GM19238 (cell line): Measurements from ENCODE around the gene CDR2.
"Not testable (repeated sequence)": the region's sequence is repeated elsewhere in the genome, so short reads cannot be mapped to it uniquely, and the experiment has no call there.

Source experiments
- DNase-seq: peaks from one replicate; pipeline ENCODE4 v3.0.0; 2011; ENCODE audit warnings: low spot score; ENCODE audit not compliant: insufficient read length

Gene CDR2

DNA sequence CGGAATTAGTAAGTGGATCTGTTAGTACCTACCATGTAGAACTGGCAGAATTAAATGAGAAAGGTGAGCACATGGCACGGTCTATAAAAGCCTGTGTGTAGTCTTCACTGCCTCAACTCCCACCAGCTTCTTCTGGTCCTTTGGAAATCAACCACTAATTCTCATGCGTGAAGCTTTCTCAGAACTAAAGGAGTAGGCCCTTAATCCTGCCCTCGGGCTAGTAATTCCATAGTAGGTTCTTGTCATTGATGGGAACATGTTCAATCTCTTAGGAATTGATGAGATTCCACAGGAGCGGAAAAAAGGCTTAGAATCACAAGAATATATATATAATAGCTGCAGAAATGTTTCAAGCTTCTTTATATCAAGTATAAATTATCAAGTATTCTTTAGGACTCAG, 21.7 kb downstream of the CDR2 start:
- no peak for DNase-seq

DNA sequence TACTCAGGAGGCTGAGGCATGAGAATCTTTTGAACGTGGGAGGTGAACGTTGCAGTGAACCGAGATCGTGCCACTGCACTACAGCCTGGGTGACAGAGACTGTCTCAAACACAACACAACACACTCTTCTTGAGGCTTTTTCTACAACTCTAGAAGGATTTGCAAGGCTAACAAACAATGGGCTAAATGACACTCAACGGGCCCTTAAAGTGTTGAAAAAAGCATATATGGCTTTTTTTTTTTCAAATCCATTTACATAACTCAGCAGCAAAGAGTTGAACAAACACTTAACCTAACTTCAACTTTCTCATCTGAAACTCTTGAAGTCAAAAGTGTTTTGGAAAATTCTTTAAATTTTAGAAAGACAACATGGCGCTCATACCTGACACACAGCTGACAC, 22.3 kb downstream of the CDR2 start:
- no peak for DNase-seq

DNA sequence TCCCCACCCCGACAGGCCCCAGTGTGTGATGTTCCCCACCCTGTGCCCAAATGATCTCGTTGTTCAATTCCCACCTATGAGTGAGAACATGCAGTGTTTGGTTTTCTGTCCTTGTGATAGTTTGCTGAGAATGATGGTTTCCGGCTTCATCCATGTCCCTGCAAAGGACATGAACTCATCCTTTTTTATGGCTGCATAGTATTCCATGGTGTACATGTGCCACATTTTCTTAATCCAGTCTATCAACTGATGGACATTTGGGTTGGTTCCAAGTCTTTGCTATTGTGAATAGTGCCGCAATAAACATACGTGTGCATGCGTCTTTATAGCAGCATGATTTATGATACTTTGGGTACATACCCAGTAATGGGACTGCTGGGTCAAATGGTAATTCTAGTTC, 23.4 kb downstream of the CDR2 start:
- not testable (repeated sequence) for DNase-seq

DNA sequence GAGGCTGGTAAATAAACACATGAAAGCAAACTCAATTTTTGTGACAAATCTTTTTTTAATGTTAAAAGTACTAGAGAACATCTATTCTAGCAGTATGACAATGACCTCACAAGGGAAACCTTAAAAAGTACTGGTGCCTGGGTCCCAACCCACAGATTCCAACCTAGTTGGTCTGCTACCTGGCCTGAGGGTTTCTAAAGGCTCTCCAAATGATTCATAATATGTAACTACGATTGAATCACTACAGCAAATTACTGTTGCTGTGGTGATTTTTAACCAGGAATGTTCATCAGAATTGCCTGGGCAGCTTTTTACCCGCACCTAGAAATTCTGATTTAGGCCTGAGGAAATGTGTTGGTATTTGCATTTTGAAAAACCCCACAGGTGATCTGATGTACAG, 26.1 kb downstream of the CDR2 start:
- no peak for DNase-seq

DNA sequence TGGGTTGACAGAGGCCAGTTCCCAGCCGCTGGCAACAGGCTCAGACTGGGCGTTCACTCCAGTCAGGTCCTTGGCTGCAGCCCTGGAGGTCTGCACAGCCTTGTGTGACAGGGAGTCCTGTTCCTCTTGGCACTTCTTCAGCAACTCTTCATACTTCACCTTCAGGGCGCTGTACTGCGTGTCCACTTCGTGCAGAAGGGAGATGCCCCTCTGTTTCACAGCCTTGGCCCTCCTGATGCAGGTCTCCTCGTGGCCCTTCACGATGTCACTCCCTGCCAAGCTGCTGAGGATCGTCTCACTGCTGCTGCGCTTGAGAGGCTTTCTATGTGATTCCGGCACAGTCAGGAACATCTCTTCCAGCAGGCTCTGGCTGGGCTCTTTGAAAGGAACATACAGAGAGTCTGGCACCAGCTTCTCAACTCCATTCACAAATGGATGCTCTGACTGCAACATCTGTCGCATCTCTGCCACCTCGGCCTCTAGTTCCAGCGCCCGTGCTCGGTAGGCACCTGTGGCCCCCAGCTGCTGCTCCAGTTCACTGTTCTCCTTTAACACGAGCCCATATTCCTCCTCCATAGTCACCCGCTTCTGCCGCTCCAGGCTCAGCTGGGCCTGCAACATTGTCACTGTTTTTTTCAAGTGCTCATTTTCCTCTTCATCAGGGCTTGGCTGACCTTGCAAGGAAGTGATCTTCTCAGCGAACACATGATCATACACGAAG, 27.2 kb downstream of the CDR2 start:
- no peak for DNase-seq

DNA sequence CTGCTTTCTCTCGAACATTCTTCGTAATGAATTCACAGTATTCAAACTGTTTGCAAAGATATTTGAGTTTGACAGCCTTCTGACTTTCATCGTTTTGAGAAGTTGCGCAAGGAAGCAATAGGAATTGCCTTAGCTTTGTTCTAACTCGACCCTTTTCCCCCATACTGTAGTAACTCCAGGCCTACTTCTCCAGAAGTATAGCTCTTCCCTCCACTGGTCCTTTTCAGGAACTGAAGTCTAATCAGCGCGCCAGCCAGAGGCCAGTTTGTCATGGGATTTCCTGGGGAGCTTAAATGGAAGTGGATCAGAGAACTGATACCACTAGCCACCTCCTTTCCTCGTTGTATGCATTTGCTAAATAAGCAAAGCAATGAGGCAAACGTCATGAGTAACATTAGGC, 27.9 kb downstream of the CDR2 start:
- DNase-seq, result no peak

DNA sequence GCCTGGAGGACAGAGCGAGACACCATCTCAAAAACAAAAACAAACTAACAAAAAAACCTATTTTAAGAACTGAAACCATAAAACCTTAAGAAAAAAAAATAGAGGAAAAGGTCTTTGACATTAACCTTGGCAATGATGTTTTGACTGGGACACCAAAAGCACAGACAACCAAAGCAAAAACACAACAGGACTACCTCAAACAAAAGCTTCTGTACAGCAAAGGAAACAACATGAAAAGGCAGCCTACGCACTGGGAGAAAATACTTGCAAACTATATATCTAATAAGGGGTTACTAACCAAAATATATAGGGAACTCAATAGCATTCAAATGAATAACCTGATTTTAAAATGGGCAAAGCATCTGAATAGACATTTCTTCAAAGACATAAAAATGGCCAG, 32.3 kb downstream of the CDR2 start:
- no peak for DNase-seq

DNA sequence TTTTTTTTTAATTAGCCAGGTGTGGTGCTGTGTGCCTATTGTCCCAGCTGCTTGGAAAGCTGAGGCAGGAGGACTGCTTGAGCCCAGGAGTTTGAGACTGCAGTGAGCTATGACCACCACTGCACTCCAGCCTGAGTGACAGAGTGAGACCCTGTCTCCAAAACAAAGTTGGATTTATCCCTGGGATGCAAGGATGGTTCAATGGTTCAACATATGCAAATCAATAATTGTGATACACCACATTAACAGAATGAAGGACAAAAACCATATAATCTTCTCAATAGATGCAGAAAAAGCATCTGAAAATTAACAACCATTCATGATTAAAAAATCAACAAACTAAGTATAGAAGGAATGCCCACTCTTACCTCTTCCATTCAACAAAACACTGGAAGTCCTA, 33.5 kb downstream of the CDR2 start:
- no peak for DNase-seq

DNA sequence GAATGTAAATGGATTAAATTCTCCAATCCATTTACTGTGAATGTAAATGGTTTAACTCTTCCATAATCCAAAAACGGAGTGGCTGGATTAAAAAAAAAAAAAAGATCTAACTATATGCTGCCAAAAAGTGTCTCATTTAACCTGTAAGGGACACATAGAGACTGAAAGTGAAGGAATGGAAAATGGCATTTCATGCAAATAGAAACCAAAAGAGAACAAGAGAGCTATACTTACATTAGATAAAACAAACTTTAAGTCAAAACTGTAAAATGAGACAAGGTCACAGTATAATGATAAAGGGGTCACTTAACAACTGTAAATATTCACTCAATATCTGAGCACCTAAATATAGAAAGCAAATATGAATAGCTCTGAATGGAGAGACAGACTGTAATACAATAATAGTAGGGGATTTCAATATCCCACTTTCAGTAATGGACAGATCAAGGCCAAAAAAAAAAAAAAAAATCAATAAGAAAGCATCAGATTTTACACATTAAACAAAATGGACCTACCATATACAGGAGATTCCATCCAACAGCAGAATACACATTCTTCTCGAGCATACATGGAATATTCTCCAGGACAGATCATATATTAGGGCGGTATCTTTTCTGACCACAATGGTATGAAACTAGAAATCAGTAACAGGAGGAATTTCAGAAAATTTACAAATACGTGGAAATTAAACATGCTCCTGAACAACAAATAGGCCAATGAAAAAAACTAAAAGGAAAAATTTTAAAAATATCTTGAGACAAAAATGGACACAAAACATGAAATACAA, 36.4 kb downstream of the CDR2 start:
- DNase-seq, result no peak

DNA sequence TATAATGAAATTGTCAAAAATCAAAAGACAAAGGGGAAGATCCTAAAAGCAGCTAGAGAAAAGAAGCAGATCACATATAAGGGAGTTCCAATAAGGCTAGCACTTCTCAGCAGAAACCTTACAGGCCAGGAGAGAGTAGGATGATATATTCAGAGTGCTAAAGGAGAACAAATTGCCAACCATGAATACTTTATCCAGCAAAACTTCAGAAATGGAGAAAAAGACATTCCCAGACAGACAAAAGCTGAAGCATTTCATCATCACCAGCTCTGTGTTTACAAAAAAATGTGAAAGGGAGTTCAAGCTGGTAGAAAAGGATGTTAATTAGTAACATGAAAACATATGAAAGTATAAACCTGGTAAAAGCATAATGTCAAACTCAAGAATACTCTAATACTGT, 37.4 kb downstream of the CDR2 start:
- DNase-seq, result no peak

DNA sequence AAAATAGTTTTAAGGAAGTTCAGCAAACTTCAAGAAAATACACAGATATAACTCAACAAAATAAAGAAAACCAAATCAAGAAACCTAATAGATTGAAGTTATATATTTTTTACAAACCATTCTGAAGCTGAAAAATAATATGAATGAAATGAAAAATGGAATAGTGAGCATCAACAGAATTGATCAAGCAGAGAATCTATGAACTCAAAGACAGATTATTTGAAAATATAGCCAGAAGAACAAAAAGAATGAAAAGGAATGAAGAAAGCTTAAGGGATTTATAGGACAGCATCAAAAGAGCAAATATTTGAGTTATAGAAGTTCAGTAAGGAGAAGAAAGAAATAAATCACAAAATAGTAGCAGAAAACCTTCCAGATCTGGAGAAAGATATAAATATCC, 37.8 kb downstream of the CDR2 start:
- DNase-seq, result no peak

DNA sequence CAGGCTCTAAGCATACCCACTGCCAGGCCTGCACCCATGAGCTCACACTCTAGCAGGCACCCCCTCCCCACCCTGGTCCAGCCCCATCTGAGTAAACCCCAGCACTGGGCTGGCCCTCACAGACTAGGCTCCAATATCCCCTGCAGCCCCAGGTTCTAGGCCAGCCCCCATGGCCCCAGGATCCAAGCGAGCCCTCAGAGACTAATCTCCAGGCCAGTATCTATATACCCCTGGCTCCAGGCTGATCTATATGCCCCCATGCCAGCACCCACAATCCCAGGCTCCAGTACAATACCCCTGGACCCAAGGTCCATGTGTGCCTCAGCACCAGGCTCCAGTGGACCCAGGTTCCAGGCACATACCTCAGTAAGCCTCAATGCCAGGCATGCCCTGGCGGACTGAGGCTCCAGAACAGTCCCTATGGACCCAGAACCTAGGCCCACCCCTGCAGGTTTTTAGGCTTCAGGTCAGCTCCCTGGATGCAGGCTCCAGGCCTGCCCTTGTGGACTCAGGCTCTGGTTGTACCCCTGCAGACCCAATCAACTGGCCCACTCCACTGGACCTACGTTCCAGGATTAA, 38.7 kb downstream of the CDR2 start:
- no peak for DNase-seq

DNA sequence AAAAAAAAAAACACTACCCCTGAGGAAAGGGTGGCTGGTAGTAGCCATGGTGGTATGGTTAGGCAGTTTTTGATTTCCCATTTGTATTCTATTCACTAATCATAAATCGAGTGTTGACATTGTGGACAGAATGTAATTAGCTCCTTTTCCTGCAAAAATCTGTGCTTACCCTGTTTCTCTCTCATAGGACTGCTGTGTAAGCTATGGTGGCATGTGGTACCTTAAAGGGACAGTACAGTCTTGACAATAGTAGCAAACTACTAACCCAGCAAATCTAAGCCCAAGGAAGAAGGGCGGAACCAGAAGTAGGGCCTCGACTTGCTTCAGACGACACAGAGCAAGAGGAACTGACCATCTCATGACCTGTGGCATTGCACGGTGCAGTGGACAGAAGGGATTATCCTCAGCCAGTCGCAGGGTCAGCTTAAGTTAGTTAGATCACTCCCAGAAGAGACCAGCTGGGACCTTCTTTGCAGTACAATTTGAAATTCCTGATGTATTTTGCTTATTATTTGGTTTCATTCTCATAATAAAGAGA, 40.9 kb downstream of the CDR2 start:
- no peak for DNase-seq

DNA sequence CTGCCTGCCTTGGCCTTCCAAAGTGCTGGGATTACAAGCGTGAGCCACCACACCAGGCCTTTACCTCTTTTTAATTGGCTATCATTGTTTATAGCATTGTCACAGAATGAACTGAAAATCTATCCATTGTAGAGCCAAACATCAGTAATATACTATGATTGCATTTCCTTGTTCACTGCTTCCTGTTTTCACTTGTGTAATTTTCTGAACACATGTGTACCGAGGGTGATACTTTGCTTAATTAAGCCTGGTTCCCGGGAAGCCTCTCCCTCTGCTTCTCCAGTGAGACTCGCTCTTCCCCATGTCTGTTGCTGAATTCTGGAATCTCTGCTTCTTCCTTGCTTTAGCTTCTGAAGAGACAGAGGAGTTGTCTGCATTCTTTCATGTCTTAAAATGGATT, 44.1 kb downstream of the CDR2 start:
- DNase-seq, result no peak

DNA sequence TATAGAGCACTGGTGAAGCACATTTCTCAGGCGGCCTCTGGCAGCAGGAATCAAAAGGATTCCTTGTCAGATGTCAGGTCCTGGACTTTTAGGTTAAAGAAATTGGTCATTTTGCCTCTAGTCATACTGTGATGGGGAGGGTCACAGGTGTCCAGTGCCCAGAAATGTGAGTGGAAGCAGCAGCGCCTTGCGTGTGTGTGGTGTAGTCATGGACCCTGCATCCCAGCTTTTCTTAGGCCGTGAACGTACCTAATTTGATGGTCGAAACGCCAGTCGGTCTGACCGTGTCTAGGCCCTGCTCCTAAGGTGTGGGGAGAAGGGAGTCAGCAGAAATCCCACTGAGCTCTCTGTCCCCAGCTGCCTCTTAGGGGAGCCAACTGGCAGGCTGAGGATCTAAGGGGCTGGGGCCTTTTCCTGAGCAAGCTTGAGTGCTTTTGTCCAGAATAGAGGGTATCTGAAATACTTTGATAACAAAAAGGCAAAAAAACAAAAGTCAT, 45.2 kb downstream of the CDR2 start:
- DNase-seq, result no peak

DNA sequence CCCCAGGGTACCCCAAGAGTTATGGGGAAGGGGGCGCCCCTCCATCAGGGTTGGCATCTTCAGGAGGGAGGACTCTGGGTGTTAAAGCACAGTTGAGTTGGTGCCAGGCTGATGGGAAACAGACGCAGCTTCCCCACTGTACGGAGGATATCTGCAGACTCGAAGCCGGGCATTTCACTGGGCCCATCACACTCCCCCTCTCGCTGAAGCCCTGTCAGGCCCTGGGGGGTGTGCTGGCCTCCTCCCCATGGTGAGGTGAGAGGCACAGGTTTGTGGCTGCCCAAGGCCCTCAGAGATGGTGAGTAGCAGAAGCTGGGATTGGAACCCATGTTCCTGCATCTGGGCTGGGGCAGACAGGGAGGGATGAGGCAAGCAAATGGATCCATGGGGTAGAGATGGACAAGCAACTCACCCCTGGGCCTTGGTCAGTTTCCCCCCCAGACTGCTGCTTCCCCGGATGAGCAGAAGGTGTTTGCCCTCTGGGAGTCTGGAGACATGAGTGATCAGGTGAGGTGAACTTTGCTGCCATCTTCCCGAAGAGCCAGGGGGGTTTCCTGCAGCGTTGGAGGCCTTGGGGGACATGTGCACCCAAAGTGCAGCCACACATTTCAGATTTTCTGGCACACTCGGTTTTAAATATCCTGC, 46.2 kb downstream of the CDR2 start:
- DNase-seq, result no peak

DNA sequence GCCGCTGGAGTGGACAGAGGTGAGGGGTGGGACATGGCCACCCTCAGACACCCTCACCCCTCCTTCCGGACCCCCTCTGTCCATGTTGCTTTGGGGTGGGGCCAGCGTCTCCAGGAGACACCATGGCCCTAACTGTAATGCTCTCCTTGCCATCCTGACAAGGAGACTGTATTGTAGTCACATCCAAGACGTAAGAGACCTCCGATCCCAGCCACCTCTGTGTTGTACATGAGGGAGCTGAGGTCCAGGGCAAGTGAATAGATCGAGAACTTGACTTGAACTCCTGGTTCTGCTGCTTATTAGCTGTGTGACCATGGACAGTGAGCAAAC, 47.0 kb downstream of the CDR2 start:
- DNase-seq, result no peak

DNA sequence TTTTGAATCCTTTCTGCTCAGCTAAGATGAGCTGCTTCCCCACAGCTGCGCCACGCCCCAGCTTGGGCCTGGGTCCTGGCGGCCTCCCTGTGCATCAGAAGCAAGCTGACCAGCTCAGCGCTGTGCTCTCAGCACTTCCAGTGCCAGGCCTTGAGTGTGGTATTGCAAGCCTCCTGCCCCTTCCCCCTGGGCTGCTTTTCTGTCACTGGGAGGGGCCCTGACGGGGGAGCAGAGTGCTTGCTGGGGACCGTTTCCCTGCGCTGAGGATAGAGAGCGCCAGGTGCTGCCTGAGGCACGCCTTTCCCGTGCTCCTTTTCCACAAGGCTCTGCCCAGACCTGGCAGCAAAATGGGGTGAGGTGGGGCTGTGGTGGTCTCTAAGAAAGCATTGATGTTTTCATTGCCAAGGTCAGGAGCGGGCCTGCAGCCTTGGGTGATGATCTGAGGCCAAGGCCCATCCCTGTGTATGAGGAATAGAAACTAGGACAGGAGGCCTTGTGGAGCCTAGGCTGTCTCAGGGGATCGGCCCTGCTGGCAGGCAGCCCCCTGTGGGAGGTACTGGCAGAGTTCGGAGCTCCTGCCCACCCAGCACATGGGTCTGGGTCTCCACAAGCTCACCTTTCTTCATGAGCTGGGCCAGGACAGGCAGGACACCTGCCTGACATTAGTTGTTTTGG, 47.5 kb downstream of the CDR2 start:
- no peak for DNase-seq

DNA sequence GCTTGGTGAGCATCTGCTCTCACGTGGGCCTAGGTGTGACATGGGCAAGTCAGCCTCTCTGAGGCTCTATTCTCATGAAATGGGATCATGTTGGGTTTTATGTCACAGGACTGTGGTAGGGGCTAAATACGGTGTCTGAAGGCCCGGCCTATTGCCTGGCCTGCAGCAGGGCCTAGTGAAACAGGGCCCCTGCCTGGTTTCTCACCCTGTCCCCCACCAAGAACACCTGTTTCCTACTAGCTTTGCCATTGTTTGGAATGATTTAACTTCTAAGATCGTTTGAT, 48.1 kb downstream of the CDR2 start:
- DNase-seq, result no peak

DNA sequence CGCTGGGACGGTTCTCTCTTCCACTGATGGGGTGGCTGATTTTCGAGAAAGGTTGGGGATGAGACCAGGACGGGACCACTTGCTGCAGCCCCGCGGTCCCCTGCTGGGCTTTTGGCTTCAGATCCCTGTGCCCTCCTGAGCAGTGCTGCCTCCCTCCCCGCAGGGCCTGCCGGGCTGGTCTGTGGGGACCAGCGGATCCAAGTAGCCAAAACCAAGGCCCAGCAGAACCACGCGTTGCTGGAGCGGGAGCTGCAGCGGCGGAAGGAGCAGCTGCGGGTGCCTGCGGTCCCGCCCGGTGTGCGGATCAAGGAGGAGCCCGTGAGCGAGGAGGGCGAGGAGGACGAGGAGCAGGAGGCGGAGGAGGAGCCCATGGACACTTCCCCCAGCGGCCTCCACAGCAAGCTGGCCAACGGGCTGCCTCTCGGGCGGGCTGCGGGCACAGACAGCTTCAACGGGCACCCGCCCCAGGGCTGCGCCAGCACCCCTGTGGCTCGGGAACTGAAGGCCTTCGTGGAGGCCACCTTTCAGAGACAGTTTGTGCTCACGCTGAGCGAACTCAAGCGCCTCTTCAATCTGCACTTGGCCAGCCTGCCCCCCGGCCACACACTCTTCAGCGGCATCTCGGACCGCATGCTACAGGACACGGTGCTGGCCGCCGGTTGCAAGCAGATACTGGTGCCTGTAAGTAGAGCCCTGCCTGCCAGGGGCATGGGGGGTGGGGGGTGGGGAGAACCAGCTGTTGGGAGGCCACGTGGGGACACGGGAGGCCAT, 48.6 kb downstream of the CDR2 start:
- DNase-seq, result no peak
